DMS 273 (cell line): ENCODE data around the gene KCNQ1.

Experiments used
- DNase-seq: peaks from one replicate; lab custom pipeline; 2025; ENCODE audit not compliant: unreplicated experiment; lab: John Stamatoyannopoulos, UW

Gene KCNQ1

GRCh38 chr11:2788168-2789071 is 343.6 kb downstream of the KCNQ1 start:
- DNase-seq = no peak

- DNase-seq = no peak
Observed at GRCh38 chr11:2789331-2789730, 344.5 kb downstream of the KCNQ1 start.

DNA sequence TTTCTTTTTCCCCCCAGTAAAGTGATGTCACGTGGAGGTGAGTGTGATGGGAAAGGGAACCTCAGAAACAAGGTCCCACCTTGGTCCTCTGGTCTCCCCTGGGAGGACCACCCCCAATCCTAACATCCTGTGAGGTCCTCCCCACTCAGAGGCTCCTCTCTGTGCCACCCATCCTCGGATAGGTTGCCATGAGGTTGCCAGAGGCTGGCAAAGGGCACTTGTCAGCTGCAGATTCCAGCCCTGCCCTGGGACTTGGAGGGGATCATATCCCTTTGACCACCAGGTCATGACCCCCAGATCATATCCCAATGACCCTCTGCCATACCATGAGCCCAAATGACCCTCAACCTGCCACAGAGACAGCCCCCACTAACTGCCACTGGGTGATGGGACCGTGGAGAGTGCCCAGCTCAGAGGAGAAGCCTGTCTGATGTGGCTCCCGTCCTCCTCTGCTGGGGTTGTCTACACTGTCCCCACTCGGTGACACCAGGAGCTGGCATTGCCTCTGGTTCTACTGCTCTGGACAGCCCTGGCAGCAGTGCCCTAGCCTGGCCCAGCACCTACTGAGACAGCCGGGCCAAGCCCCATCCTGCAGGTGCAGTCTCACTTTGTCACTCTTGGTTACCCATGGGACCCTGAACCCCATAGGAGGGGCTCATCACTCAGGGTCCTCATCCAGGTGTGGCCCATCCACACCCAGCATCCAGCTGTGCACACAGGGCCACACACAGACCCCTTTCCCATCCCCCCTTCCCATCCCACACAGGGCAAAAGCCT is 345.2 kb downstream of the KCNQ1 start:
- no peak for DNase-seq

DNA sequence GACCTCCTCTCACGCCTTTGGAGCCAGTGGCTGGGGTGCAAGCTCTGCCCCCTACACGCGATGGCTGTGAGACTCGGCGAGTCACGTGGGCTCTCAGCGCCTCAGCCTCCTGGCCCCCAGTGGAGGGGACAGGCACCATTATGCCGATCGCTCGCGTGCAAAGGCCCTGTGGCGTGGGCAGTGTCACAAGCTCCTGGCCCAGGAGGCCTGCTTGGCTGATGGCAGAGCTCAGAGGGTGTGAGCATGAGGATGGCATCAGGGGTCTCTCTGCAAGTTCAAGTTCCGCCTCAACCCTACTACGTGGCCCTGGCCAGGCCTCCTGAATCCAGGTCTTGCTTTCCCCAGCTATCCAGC is 345.7 kb downstream of the KCNQ1 start:
- no peak for DNase-seq

DNA sequence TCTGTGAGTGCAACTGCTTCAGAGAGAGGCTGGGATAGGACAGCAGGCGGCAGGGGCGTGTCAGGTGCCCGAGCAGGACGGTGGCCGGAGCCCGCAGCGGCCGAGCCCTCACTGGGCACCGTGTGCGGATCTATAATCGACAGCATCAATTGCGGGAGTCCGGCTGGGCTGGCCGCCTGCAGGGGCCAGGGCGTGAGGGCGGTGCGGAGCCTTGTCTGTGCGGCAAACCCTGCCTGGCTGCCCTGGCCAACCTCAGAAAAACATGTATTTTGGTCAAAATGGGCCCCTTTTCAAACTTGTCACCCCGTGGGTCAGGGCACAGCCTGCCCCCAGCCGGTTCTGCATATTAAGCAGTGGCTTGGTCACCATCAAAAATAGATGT is 346.3 kb downstream of the KCNQ1 start:
- DNase-seq = no peak

- no peak for DNase-seq
Observed at GRCh38 chr11:2791521-2792380, 346.9 kb downstream of the KCNQ1 start.

GRCh38 chr11:2792381-2793250 is 347.8 kb downstream of the KCNQ1 start:
- no peak for DNase-seq

- no peak for DNase-seq
Observed at GRCh38 chr11:2793701-2794045, 348.9 kb downstream of the KCNQ1 start.

GRCh38 chr11:2794046-2794967 is 349.5 kb downstream of the KCNQ1 start:
- no peak for DNase-seq

DNA sequence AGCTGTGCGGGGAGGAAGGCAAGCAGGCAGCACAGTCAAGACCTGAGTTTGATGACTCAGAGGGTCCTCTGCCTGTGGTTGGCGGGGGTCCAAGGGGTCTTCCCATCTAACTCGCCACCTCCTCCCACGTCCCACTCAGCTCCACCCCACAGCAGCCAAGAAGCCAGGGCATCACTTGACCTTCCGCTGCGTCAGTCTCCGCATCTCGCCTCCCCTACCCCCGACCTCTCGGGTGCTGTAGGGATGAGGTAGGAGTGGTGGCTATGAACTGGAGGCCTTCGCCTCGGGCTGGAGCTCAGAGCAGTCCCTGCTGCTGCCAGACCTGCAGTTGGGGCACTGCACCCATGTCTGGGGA is 350.1 kb downstream of the KCNQ1 start:
- no peak for DNase-seq

DNA sequence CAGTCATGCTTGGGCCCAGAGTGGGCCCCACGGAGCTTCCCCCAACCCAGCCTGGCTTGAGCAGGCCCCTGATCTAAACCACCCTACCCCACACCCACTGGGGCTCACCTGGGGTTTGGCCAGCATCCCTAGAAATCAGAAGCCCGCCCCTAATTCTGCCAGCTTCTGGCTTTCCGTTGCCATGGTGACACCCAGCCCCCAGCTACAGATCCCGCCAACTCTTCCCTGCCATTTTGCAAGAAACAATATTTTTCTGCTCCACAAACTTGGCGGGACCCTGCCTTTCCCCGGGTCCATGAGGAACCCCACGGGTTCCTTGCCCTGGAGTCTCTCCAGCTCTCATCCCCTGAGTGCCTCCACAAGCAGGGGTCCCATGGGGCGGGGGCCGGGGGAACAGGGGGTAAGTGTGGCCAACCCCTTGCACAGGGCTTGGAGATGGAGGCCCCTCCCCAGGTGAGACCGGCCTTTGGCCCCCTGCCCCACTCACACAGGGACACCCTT is 350.7 kb downstream of the KCNQ1 start:
- DNase-seq = no peak

DNA sequence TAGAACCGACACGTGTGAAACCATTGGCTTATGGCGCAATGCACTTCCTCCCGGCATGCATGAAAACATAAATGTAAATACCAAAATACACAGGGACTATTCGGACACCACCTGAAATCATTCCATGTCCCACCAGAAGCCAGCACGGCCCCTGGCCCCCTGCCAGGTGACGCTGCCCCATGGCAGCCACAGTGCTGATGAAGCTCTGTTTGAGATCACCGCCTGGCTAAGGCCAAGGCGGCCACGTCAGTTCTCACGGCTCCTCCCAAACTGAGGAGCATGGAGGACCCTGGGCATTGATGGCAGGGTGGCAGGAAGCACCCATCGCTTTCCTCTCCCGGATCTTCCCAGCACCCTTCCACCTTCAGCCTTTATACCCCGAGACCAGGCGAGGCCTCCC is 351.3 kb downstream of the KCNQ1 start:
- DNase-seq = no peak

GRCh38 chr11:2796508-2797113 is 351.8 kb downstream of the KCNQ1 start:
- no peak for DNase-seq

GRCh38 chr11:2797121-2797711 is 352.4 kb downstream of the KCNQ1 start:
- DNase-seq = no peak

- no peak for DNase-seq
Observed at GRCh38 chr11:2797741-2798361, 353.0 kb downstream of the KCNQ1 start.

DNA sequence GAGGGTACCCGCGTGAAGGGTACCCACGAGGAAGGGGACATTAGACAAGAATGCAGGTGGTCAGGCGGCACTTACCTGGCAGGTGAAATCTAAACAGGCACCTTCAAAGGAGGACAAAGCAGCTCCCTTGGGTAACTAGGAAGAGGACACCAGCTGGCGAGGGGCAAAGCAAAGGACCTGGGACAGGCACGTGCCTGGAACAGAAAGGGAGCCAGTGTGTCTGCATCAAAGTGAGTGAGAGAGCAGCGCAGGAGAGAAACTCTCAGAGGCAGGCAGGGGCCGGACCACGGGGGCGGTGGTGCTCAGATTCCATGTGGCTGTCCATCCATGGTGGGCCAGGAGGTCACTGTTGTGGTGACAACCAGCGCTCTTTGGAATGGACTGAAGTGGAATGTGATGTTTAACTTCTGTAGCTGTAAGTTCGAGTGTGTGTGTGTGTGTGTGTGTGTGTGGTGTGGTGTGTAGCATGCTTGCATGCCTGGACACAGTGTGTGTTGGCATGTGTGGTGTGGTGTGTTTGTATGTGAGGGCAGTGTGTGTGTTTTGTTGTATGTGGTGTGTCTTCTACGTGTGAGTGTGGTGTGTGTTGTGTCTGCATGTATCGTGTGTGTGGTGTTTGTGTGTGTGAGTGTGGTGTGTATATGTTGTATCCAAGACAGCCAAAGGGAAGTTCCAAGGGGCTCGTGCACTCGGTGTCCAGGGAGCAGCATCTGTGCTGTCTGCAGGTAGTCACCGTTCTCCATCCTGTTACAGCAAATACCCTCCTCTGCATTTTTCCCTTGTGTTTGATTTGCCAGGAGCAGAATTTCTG is 354.3 kb downstream of the KCNQ1 start:
- DNase-seq = no peak

DNA sequence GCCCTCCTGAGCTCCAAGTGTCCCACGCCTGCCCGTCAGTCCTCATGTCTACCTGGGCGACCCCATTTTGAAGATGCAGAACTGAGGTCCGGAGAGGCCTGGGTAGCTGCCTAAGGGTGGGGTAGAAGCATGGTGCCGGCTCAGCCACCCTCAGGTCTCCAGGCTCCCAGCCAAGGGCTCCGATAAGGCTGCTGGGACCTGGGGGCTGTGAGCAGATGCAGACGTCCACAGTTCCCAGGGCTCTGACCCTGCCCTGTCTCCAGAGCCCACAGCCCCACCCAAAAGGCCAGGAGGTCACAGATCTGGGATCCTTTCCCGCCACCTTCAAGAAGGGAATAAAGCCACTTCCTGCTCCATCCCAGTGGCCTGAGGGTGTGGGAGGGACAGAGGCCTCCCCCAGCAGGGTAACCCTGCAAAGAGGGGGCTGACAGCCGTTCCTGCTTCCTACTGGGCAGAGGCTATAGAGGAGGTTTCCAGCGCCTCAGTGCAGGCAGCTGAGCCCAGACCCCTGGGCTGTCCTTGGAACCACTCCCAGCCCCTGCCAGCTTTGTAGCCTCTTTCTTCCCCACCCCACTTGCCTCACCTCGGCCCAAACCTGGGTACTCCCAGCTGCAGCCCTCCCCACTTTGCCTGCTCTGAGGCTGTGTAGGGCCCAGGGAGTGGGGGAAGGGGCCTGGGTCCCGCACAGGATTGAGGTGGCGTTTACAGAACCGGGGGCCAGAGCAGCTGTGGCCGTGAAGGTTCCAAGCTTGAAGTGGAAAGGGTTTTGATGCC is 355.3 kb downstream of the KCNQ1 start:
- DNase-seq = no peak
